WTC11 (cell line): Measurements from ENCODE around the gene M6PR. TPM values are rescaled to one million over a fixed set of nuclear protein-coding genes. Genes with fewer than 3 reads are reported as not detected.

Experiments
- ATAC-seq: fragments of 200-7000 bp; cut with Tn5 transposase; 2 replicates; pipeline ENCODE4 v1.10.0; 2021; ENCODE audit warnings: mild to moderate bottlenecking, moderate library complexity
- CTCF ChIA-PET: fragments of 300-600 bp; sonication (Branson Sonifier 250); formaldehyde crosslinking; loops from one replicate; lab custom pipeline; 2021; ENCODE audit warnings: antibody characterized with exemption; lab: Charles Lee
- POLR2A ChIA-PET: fragments of 350-600 bp; sonication (Branson Sonifier 250); formaldehyde crosslinking; loops from one replicate; lab custom pipeline; 2021; ENCODE audit warnings: antibody characterized with exemption; lab: Charles Lee
- DNase-seq: peaks from one replicate; pipeline ENCODE4 v3.0.0; 2021; ENCODE audit warnings: low spot score
- H3K27ac Mint-ChIP-seq: 2 replicates; pipeline ENCODE4 v1.8.0; 2021; ENCODE audit warnings: mixed read lengths
- H3K27me3 Mint-ChIP-seq: 2 replicates; pipeline ENCODE4 v1.8.0; 2021; ENCODE audit warnings: low read depth, mild to moderate bottlenecking, moderate library complexity, mixed read lengths
- H3K36me3 Mint-ChIP-seq: 2 replicates; pipeline ENCODE4 v1.8.0; 2021; ENCODE audit warnings: mixed read lengths
- H3K4me1 Mint-ChIP-seq: 2 replicates; pipeline ENCODE4 v1.8.0; 2022; ENCODE audit warnings: mixed read lengths
- H3K4me3 Mint-ChIP-seq: 2 replicates; pipeline ENCODE4 v1.8.0; 2021; ENCODE audit warnings: mild to moderate bottlenecking, moderate library complexity, mixed read lengths
- H3K9me3 Mint-ChIP-seq: 2 replicates; pipeline ENCODE4 v1.8.0; 2021; ENCODE audit warnings: mixed read lengths
- FOXK1 ChIP-seq: sonication (generic); formaldehyde crosslinking; IDR thresholded peaks from 2 replicates; pipeline ENCODE4 v1.8.0; 2022; ENCODE audit warnings: mild to moderate bottlenecking, moderate library complexity, missing genetic modification reagents
- GABPB1 ChIP-seq: sonication (generic); formaldehyde crosslinking; IDR thresholded peaks from 2 replicates; pipeline ENCODE4 v1.8.1; 2023; ENCODE audit warnings: mild to moderate bottlenecking, missing genetic modification reagents
- JUN ChIP-seq: sonication (generic); formaldehyde crosslinking; IDR thresholded peaks from 2 replicates; pipeline ENCODE4 v1.8.0; 2023; ENCODE audit warnings: mild to moderate bottlenecking, missing genetic modification reagents
- MYBL2 ChIP-seq: sonication (generic); formaldehyde crosslinking; IDR thresholded peaks from 2 replicates; pipeline ENCODE4 v1.8.1; 2023; ENCODE audit warnings: mild to moderate bottlenecking, moderate library complexity, missing genetic modification reagents
- NR3C1 ChIP-seq: sonication (generic); formaldehyde crosslinking; conservative IDR thresholded peaks from 2 replicates; pipeline ENCODE4 v1.8.1; 2023; ENCODE audit warnings: low read depth, mild to moderate bottlenecking, missing genetic modification reagents
- SMAD4 ChIP-seq: sonication (generic); formaldehyde crosslinking; IDR thresholded peaks from 2 replicates; pipeline ENCODE4 v1.8.0; 2022; ENCODE audit warnings: mild to moderate bottlenecking, missing genetic modification reagents
- SOX15 ChIP-seq: fragments of 250-450 bp; sonication (Bioruptor Pico); IDR thresholded peaks from 2 replicates; pipeline ENCODE4 v1.9.0; 2021; ENCODE audit warnings: mild to moderate bottlenecking
- TEAD1 ChIP-seq: sonication (generic); formaldehyde crosslinking; IDR thresholded peaks from 2 replicates; pipeline ENCODE4 v1.8.0; 2022; ENCODE audit warnings: mild to moderate bottlenecking, missing genetic modification reagents
- TP53 ChIP-seq: sonication (generic); formaldehyde crosslinking; IDR thresholded peaks from 2 replicates; pipeline ENCODE4 v1.8.1; 2023; ENCODE audit warnings: mild to moderate bottlenecking, missing genetic modification reagents
- ZBTB43 ChIP-seq: sonication (generic); formaldehyde crosslinking; IDR thresholded peaks from 2 replicates; pipeline ENCODE4 v1.8.1; 2023; ENCODE audit warnings: mild to moderate bottlenecking, missing genetic modification reagents
- ZMAT4 ChIP-seq: fragments of 250-450 bp; sonication (Bioruptor Pico); IDR thresholded peaks from 2 replicates; pipeline ENCODE4 v1.9.0; 2021; ENCODE audit warnings: mild to moderate bottlenecking
- ZNF263 ChIP-seq: sonication (generic); formaldehyde crosslinking; IDR thresholded peaks from 2 replicates; pipeline ENCODE4 v1.8.1; 2022; ENCODE audit warnings: low read depth, mild to moderate bottlenecking, moderate library complexity, missing genetic modification reagents
- ZNF317 ChIP-seq: sonication (generic); formaldehyde crosslinking; IDR thresholded peaks from 2 replicates; pipeline ENCODE4 v1.8.1; 2023; ENCODE audit warnings: low read depth, mild to moderate bottlenecking, moderate library complexity, missing genetic modification reagents, borderline replicate concordance
- ZNF396 ChIP-seq: fragments of 250-450 bp; sonication (Bioruptor Pico); IDR thresholded peaks from 2 replicates; pipeline ENCODE4 v1.8.0; 2021; ENCODE audit warnings: mild to moderate bottlenecking, moderate library complexity, borderline replicate concordance
- ZNF416 ChIP-seq: fragments of 250-450 bp; sonication (Bioruptor Pico); IDR thresholded peaks from 2 replicates; pipeline ENCODE4 v1.9.0; 2021; ENCODE audit warnings: mild to moderate bottlenecking, inconsistent platforms
- ZNF423 ChIP-seq: fragments of 250-450 bp; sonication (Bioruptor Pico); IDR thresholded peaks from 2 replicates; pipeline ENCODE4 v2.1.2; 2022; ENCODE audit warnings: mild to moderate bottlenecking, moderate library complexity
- ZNF425 ChIP-seq: fragments of 250-450 bp; sonication (Bioruptor Pico); conservative IDR thresholded peaks from 2 replicates; pipeline ENCODE4 v1.9.0; 2021; ENCODE audit warnings: mild to moderate bottlenecking
- ZNF671 ChIP-seq: fragments of 250-450 bp; sonication (Bioruptor Pico); IDR thresholded peaks from 2 replicates; pipeline ENCODE4 v1.8.0; 2021; ENCODE audit warnings: mild to moderate bottlenecking
- total RNA-seq: library from RNA; stranded (reverse); gene quantifications from 3 replicates; pipeline ENCODE4 v1.2.3, GENCODE V29; 2021
- TF ChIP-seq, protein P1 (sequence below): sonication (generic); formaldehyde crosslinking; conservative IDR thresholded peaks from 2 replicates; pipeline ENCODE4 v1.8.1; 2022; ENCODE audit warnings: mild to moderate bottlenecking, missing genetic modification reagents
- TF ChIP-seq, protein P2 (sequence below): fragments of 250-450 bp; sonication (Bioruptor Pico); IDR thresholded peaks from 2 replicates; pipeline ENCODE4 v1.9.0; 2021; ENCODE audit warnings: mild to moderate bottlenecking, borderline replicate concordance
- TF ChIP-seq, protein P3 (sequence below): sonication (generic); formaldehyde crosslinking; IDR thresholded peaks from 2 replicates; pipeline ENCODE4 v1.8.0; 2022; ENCODE audit warnings: mild to moderate bottlenecking, missing genetic modification reagents
- TF ChIP-seq, protein P4 (sequence below): sonication (generic); formaldehyde crosslinking; IDR thresholded peaks from 2 replicates; pipeline ENCODE4 v1.8.1; 2022; ENCODE audit warnings: missing genetic modification reagents, borderline replicate concordance
- TF ChIP-seq, protein P5 (sequence below): sonication (generic); formaldehyde crosslinking; IDR thresholded peaks from 2 replicates; pipeline ENCODE4 v1.8.1; 2022; ENCODE audit warnings: mild to moderate bottlenecking, moderate library complexity, missing genetic modification reagents

The M6PR gene
- total RNA-seq, 1 experiment from 2014 or later: 139 TPM

GRCh38 chr12:8947737-8948136 is 1.7 kb downstream of the M6PR start:
- ChIA-PET CTCF (interaction anchor here (2.7 kb wide), 1 partner anchor 102 kb away, joined by 13 read pairs; no protein-coding TSS in a partner anchor), POLR2A (interaction anchor here (0.7 to 2.6 kb wide), 2 partner anchors 34 to 41 kb away, joined by 5 to 16 read pairs; partner anchors contain the start of gene PHC1)
- no peaks in the 10 kb centered on the region for H3K27me3 Mint-ChIP-seq
- peaks cover 33% of the 10 kb centered on the region for H3K36me3 Mint-ChIP-seq
- peak overlapping the region; percentile 95 for H3K4me3 Mint-ChIP-seq
- DNase-seq (no peak), ATAC-seq (no peak)
- H3K27ac Mint-ChIP-seq: no peak overlapping the region
- TF ChIP-seq ZNF425 (CRISPR knock-in tag): no peak
- no peak for TF ChIP-seq ZNF263 (CRISPR knock-in tag)
- no peak for TF ChIP-seq TEAD1 (CRISPR knock-in tag)
- no peak for TF ChIP-seq SMAD4
- TF ChIP-seq, protein P1, sequence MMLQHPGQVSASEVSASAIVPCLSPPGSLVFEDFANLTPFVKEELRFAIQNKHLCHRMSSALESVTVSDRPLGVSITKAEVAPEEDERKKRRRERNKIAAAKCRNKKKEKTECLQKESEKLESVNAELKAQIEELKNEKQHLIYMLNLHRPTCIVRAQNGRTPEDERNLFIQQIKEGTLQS (CRISPR knock-in tag): no peak
- no peak for TF ChIP-seq GABPB1 (CRISPR knock-in tag)
- no peak for TF ChIP-seq SOX15 (CRISPR knock-in tag)
- TF ChIP-seq, protein P2, sequence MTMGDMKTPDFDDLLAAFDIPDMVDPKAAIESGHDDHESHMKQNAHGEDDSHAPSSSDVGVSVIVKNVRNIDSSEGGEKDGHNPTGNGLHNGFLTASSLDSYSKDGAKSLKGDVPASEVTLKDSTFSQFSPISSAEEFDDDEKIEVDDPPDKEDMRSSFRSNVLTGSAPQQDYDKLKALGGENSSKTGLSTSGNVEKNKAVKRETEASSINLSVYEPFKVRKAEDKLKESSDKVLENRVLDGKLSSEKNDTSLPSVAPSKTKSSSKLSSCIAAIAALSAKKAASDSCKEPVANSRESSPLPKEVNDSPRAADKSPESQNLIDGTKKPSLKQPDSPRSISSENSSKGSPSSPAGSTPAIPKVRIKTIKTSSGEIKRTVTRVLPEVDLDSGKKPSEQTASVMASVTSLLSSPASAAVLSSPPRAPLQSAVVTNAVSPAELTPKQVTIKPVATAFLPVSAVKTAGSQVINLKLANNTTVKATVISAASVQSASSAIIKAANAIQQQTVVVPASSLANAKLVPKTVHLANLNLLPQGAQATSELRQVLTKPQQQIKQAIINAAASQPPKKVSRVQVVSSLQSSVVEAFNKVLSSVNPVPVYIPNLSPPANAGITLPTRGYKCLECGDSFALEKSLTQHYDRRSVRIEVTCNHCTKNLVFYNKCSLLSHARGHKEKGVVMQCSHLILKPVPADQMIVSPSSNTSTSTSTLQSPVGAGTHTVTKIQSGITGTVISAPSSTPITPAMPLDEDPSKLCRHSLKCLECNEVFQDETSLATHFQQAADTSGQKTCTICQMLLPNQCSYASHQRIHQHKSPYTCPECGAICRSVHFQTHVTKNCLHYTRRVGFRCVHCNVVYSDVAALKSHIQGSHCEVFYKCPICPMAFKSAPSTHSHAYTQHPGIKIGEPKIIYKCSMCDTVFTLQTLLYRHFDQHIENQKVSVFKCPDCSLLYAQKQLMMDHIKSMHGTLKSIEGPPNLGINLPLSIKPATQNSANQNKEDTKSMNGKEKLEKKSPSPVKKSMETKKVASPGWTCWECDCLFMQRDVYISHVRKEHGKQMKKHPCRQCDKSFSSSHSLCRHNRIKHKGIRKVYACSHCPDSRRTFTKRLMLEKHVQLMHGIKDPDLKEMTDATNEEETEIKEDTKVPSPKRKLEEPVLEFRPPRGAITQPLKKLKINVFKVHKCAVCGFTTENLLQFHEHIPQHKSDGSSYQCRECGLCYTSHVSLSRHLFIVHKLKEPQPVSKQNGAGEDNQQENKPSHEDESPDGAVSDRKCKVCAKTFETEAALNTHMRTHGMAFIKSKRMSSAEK: no peak
- no peak for TF ChIP-seq MYBL2 (CRISPR knock-in tag)
- no peak for TF ChIP-seq NR3C1 (CRISPR knock-in tag)
- no peak for TF ChIP-seq ZNF317 (CRISPR knock-in tag)
- no peak for TF ChIP-seq ZNF396 (CRISPR knock-in tag)
- no peak for TF ChIP-seq ZBTB43 (CRISPR knock-in tag)
- no peak for TF ChIP-seq ZNF423 (CRISPR knock-in tag)
- TF ChIP-seq FOXK1 (CRISPR knock-in tag): no peak
- H3K9me3 Mint-ChIP-seq: peaks cover 4% of the 10 kb centered on the region
- peaks cover 23% of the 10 kb centered on the region for H3K4me1 Mint-ChIP-seq

DNA sequence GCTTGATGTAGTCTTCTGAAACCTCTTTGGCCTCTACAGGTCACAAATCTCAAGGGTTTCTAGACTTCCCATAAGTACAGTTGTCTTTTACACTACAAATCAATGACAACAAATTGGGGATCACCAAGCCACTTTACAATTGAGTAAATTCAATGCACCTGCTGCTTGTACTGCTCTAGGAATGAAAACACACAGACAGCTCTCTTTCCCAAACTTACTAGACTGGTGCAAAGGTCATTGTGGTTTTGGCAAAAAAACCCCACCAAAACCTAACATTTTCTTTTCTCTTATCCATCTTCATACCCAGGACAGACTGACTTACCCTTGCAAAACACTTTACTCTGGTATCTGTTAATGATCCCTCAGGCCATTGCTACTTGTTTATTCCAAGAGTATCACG is 2.7 kb downstream of the M6PR start:
- peaks cover 23% of the 10 kb centered on the region for H3K4me1 Mint-ChIP-seq
- H3K9me3 Mint-ChIP-seq: no peaks in the 10 kb centered on the region
- peak overlapping the region; percentile 55 for H3K27ac Mint-ChIP-seq
- ChIA-PET CTCF (interaction anchor here (2.7 kb wide), 1 partner anchor 103 kb away, joined by 13 read pairs; no protein-coding TSS in a partner anchor), POLR2A (interaction anchor here (0.6 kb wide), 1 partner anchor 23 kb away, joined by 3 read pairs; no protein-coding TSS in a partner anchor)
- DNase-seq (no peak), ATAC-seq (no peak)
- peaks cover 38% of the 10 kb centered on the region for H3K36me3 Mint-ChIP-seq
- no peaks in the 10 kb centered on the region for H3K27me3 Mint-ChIP-seq
- H3K4me3 Mint-ChIP-seq: peak overlapping the region; percentile 10; the same call in 1 of the 2 replicates
- TF ChIP-seq, protein P3, sequence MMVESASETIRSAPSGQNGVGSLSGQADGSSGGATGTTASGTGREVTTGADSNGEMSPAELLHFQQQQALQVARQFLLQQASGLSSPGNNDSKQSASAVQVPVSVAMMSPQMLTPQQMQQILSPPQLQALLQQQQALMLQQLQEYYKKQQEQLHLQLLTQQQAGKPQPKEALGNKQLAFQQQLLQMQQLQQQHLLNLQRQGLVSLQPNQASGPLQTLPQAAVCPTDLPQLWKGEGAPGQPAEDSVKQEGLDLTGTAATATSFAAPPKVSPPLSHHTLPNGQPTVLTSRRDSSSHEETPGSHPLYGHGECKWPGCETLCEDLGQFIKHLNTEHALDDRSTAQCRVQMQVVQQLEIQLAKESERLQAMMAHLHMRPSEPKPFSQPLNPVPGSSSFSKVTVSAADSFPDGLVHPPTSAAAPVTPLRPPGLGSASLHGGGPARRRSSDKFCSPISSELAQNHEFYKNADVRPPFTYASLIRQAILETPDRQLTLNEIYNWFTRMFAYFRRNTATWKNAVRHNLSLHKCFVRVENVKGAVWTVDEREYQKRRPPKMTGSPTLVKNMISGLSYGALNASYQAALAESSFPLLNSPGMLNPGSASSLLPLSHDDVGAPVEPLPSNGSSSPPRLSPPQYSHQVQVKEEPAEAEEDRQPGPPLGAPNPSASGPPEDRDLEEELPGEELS (CRISPR knock-in tag): no peak
- TF ChIP-seq MYBL2 (CRISPR knock-in tag) (no peak), ZMAT4 (CRISPR knock-in tag) (no peak), ZNF416 (CRISPR knock-in tag) (no peak), TP53 (no peak), JUN (CRISPR knock-in tag) (no peak), ZNF671 (CRISPR knock-in tag) (no peak)
- TF ChIP-seq, protein P4, sequence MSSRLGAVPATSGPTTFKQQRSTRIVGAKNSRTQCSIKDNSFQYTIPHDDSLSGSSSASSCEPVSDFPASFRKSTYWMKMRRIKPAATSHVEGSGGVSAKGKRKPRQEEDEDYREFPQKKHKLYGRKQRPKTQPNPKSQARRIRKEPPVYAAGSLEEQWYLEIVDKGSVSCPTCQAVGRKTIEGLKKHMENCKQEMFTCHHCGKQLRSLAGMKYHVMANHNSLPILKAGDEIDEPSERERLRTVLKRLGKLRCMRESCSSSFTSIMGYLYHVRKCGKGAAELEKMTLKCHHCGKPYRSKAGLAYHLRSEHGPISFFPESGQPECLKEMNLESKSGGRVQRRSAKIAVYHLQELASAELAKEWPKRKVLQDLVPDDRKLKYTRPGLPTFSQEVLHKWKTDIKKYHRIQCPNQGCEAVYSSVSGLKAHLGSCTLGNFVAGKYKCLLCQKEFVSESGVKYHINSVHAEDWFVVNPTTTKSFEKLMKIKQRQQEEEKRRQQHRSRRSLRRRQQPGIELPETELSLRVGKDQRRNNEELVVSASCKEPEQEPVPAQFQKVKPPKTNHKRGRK (CRISPR knock-in tag): no peak
- TF ChIP-seq, protein P5, sequence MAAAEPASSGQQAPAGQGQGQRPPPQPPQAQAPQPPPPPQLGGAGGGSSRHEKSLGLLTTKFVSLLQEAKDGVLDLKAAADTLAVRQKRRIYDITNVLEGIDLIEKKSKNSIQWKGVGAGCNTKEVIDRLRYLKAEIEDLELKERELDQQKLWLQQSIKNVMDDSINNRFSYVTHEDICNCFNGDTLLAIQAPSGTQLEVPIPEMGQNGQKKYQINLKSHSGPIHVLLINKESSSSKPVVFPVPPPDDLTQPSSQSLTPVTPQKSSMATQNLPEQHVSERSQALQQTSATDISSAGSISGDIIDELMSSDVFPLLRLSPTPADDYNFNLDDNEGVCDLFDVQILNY (CRISPR knock-in tag): no peak
